Measurements from ENCODE around the gene CNNM2.

Gene CNNM2

GRCh38 chr10:102917962-102918816 lies at the start of gene CNNM2:
Gene CNNM2, plus strand, starts transcription at chr10:102918294. Its CDS starts 187 bp downstream, at chr10:102918481.
- DNase-seq, result peak; percentile 97

GRCh38 chr10:102868911-102869257 lies 49.2 kb upstream of the CNNM2 start:
- peak; percentile 42 for DNase-seq

GRCh38 chr10:102869258-102870198 lies 48.6 kb upstream of the CNNM2 start, which contains the start of gene AS3MT:
Gene AS3MT, plus strand, starts transcription at chr10:102869470. Its CDS starts 123 bp downstream, at chr10:102869593.
- DNase-seq, result peak; percentile 42

- no peak for DNase-seq
Measured at GRCh38 chr10:102870221-102870620, 47.9 kb upstream of the CNNM2 start.

GRCh38 chr10:102872163-102872562 lies 45.9 kb upstream of the CNNM2 start:
- no peak for DNase-seq

GRCh38 chr10:102876747-102877153 lies 41.3 kb upstream of the CNNM2 start:
- no peak for DNase-seq

- no peak for DNase-seq
Measured at GRCh38 chr10:102878629-102879028, 39.5 kb upstream of the CNNM2 start.

- DNase-seq, result no peak
Measured at GRCh38 chr10:102880256-102880655, 37.8 kb upstream of the CNNM2 start.

- DNase-seq, result no peak
Measured at GRCh38 chr10:102888048-102888447, 30.0 kb upstream of the CNNM2 start.

- DNase-seq, result no peak
Measured at GRCh38 chr10:102894466-102895213, 23.5 kb upstream of the CNNM2 start.

- no peak for DNase-seq
Measured at GRCh38 chr10:102900006-102900405, 18.1 kb upstream of the CNNM2 start.

GRCh38 chr10:102904346-102904745 lies 13.7 kb upstream of the CNNM2 start:
- DNase-seq, result no peak

GRCh38 chr10:102906507-102906906 lies 11.6 kb upstream of the CNNM2 start:
- DNase-seq, result no peak

- no peak for DNase-seq
Measured at GRCh38 chr10:102914781-102915180, 3.3 kb upstream of the CNNM2 start.

GRCh38 chr10:102916173-102916572 lies 1.9 kb upstream of the CNNM2 start:
- DNase-seq, result no peak

GRCh38 chr10:102917314-102917961 lies 656 bp upstream of the CNNM2 start:
- DNase-seq, result peak; percentile 24

- no peak for DNase-seq
Measured at GRCh38 chr10:102918817-102919245, 737 bp downstream of the CNNM2 start.

GRCh38 chr10:102919246-102919959 lies 1.3 kb downstream of the CNNM2 start:
- no peak for DNase-seq

- no peak for DNase-seq
Measured at GRCh38 chr10:102919992-102920739, 2.1 kb downstream of the CNNM2 start.

- no peak for DNase-seq
Measured at GRCh38 chr10:102923601-102924000, 5.5 kb downstream of the CNNM2 start.

GRCh38 chr10:102926842-102927241 lies 8.7 kb downstream of the CNNM2 start:
- no peak for DNase-seq
